ENCODE measurements around the gene FAM107B.

DNA sequence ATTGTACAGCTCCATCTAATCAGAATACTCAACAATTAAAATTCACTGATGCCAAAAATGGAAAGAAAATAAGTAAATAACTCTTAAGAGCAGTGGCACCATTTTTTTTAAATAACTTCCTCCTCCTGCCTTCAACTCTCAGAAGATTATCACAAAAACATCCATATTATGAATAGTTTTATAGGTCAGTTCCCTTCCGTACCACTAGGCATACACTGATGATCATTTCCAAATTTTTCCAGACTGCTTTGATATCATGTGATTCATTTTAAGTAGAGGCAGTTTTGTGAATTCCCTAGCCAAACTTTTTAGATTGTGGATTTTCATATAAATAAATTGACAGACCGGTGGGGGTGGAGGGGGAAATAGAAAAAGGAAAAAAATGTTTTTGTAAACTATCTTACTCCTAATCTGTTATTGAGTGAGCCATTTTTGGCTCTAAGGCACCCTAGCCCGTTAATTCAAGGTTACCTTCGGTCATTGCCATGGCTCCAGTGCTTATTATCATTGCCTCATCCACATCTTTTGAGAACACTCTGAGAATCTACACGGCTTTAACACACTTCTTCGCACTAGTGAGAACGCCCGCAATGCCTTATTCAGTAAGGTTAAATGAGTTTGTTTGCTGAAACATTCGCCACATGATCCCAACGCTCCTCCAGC is 1.0 kb downstream of the FAM107B start:
- TF ChIP-seq CTCF (IDR thresholded peaks at IDR 0.05 in 2 of 3, conservative IDR thresholded peaks at IDR 0.05 in 1 of 3; ENCODE audit: borderline replicate concordance in 1 of 3, insufficient read depth in 1 of 3, low read depth in 2 of 3, low read length in 2 of 3) (no peak; a peak in 1 of 6 replicates), EZH2 (IDR thresholded peaks at IDR 0.05) (no peak), POLR2AphosphoS5 (IDR thresholded peaks at IDR 0.05; ENCODE audit: low read depth, low read length) (no peak), ZNF274 (IDR thresholded peaks at IDR 0.05; ENCODE audit: low read depth, low read length) (no peak), POLR2A (IDR thresholded peaks at IDR 0.05; ENCODE audit: borderline replicate concordance, extremely low read depth, insufficient read depth, insufficient read length) (no peak), EGR1 (IDR thresholded peaks at IDR 0.05; ENCODE audit: low read depth) (no peak), CEBPB (IDR thresholded peaks at IDR 0.05; ENCODE audit: low read depth) (no peak), CBX3 (IDR thresholded peaks at IDR 0.05; ENCODE audit: low read depth) (no peak), RAD21 (IDR thresholded peaks at IDR 0.05; ENCODE audit: low read depth) (no peak), MAX (IDR thresholded peaks at IDR 0.05) (no peak), JUND (IDR thresholded peaks at IDR 0.05) (no peak), SRF (IDR thresholded peaks at IDR 0.05; ENCODE audit: low read depth) (no peak), FOSL1 (IDR thresholded peaks at IDR 0.05; ENCODE audit: low read depth) (no peak)
- TF ChIP-seq, protein P1, sequence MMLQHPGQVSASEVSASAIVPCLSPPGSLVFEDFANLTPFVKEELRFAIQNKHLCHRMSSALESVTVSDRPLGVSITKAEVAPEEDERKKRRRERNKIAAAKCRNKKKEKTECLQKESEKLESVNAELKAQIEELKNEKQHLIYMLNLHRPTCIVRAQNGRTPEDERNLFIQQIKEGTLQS (IDR thresholded peaks at IDR 0.05), result no peak
